Astrocyte of the cerebellum (primary cell): Measurements from ENCODE around the gene OLFML2A.

ENCODE experiments used
- DNase-seq: peaks from one replicate; pipeline ENCODE4 v3.0.0-alpha.2; 2011; ENCODE audit warnings: low read depth
- H3K4me3 ChIP-seq: 2 replicates; pipeline ENCODE4 v1.5.1; 2011; ENCODE audit warnings: mild to moderate bottlenecking, low read depth, low read length, moderate library complexity
- CTCF ChIP-seq: IDR thresholded peaks from 2 replicates; pipeline ENCODE4 v1.5.1; 2012; ENCODE audit warnings: low read length, low read depth, moderate library complexity, mild to moderate bottlenecking; ENCODE audit errors: missing control alignments
- in situ Hi-C: cut with HindIII; loops from 2 replicates; pipeline ENCODE4 v1.10.0; 2017; ENCODE audit warnings: low sequenced_read_pairs

The OLFML2A gene

GRCh38 chr9:124741149-124741548 lies 35.8 kb upstream of the OLFML2A start:
- no peak overlapping the region for H3K4me3 ChIP-seq
- in situ Hi-C loops, result no loop called here
- no peak for TF ChIP-seq CTCF
- no peak for DNase-seq

GRCh38 chr9:124741662-124742061 lies 35.3 kb upstream of the OLFML2A start:
- no peak overlapping the region for H3K4me3 ChIP-seq
- TF ChIP-seq CTCF, result no peak
- in situ Hi-C loops, result no loop called here
- no peak for DNase-seq

- no peak for DNase-seq
- no peak overlapping the region for H3K4me3 ChIP-seq
- in situ Hi-C loops, result no loop called here
- TF ChIP-seq CTCF, result no peak
Observed at GRCh38 chr9:124742940-124743339, 34.0 kb upstream of the OLFML2A start.

GRCh38 chr9:124743686-124744348 lies 33.1 kb upstream of the OLFML2A start:
- DNase-seq, result peak; percentile 15
- in situ Hi-C loops, result no loop called here
- TF ChIP-seq CTCF, result no peak
- H3K4me3 ChIP-seq, result no peak overlapping the region

GRCh38 chr9:124747065-124747464 lies 29.9 kb upstream of the OLFML2A start:
- no peak overlapping the region for H3K4me3 ChIP-seq
- no peak for TF ChIP-seq CTCF
- DNase-seq, result no peak
- in situ Hi-C loops, result no loop called here

GRCh38 chr9:124749284-124749683 lies 27.6 kb upstream of the OLFML2A start:
- in situ Hi-C loops, result no loop called here
- H3K4me3 ChIP-seq, result no peak overlapping the region
- no peak for DNase-seq
- no peak for TF ChIP-seq CTCF
